GM21390 (cell line): ENCODE data around the gene PDPK1.
A peak's percentile ranks its signal among the peaks of the same experiment; 100 is the strongest.
"Not testable (repeated sequence)": the region's sequence is repeated elsewhere in the genome, so short reads cannot be mapped to it uniquely, and the experiment has no call there.

Experiments used
- ATAC-seq: cut with Tn5 transposase; IDR thresholded peaks from one replicate; pipeline ENCODE4 v1.9.1; 2021; ENCODE audit not compliant: unreplicated experiment

The PDPK1 gene

DNA sequence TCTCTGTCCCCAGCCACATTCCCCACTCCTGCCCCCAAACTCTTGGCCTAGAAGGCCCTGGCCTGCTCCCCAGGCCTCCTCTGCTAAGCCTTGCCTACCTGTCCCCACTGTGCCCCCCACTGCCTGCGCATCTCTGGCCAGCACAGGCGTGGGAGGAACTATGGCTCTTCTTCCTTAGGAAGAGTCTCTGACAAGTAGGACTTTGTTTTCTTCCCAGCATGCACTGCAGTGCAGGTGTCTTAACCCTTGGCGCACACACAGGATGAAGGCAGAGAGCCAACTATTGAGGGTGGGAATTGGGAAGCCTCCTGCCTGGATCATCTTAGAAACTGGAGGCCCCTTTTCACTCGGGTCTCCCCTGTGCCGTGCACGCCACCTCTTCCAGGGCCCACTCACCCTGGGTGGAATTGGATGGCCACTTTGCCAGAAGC is 14.0 kb upstream of the PDPK1 start:
- ATAC-seq: no peak

GRCh38 chr16:2524339-2524938 is 13.4 kb upstream of the PDPK1 start:
- ATAC-seq: no peak

- ATAC-seq: no peak
Measured at GRCh38 chr16:2526135-2526534, 11.7 kb upstream of the PDPK1 start.

- no peak for ATAC-seq
Measured at GRCh38 chr16:2527071-2527783, 10.6 kb upstream of the PDPK1 start.

DNA sequence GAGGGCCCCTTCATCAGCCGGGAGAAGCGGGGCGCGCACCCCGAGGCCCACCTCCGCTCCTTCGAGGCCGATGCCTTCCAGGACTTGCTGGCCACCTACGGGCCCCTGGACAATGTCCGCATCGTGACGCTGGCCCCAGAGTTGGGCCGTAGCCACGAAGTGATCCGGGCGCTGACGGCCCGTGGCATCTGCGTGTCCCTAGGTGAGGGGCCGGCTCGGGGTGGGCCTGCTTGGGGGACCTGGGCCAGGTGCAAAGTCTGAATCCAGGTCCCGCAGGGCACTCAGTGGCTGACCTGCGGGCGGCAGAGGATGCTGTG is 10.1 kb upstream of the PDPK1 start:
- no peak for ATAC-seq

DNA sequence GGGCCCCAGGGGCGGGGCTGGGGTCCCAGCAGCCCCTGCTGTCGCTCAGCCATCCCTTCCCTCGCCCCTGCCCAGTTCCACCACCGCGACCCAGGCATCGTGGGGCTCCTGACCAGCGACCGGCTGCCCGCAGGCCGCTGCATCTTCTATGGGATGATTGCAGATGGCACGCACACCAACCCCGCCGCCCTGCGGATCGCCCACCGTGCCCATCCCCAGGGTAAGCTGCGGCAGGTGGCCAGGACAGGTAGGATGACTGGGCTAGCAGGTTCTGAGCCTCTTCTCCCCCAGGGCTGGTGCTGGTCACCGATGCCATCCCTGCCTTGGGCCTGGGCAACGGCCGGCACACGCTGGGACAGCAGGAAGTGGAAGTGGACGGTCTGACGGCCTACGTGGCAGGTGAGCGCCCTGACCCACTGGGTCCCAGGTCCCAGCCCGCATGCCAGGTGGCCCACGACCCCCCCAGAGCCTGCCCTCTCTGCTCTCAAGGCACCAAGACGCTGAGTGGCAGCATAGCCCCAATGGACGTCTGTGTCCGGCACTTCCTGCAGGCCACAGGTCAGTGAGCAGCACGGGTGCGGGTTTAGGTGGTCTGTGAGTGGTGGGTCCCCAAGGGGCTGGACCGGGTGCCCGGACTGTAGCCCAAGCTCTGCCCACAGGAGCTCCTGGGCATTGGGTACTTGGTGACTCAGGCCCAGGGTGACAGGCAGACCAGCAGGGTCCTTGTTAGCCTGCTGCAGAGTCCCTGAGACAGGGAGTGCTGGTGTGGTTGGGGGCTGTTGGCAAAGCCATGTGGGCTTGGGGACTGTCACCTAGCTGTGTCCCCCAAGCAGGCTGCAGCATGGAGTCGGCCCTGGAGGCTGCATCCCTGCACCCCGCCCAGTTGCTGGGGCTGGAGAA is 9.4 kb upstream of the PDPK1 start:
- ATAC-seq: no peak

GRCh38 chr16:2529061-2529931 is 8.5 kb upstream of the PDPK1 start:
- ATAC-seq: no peak

DNA sequence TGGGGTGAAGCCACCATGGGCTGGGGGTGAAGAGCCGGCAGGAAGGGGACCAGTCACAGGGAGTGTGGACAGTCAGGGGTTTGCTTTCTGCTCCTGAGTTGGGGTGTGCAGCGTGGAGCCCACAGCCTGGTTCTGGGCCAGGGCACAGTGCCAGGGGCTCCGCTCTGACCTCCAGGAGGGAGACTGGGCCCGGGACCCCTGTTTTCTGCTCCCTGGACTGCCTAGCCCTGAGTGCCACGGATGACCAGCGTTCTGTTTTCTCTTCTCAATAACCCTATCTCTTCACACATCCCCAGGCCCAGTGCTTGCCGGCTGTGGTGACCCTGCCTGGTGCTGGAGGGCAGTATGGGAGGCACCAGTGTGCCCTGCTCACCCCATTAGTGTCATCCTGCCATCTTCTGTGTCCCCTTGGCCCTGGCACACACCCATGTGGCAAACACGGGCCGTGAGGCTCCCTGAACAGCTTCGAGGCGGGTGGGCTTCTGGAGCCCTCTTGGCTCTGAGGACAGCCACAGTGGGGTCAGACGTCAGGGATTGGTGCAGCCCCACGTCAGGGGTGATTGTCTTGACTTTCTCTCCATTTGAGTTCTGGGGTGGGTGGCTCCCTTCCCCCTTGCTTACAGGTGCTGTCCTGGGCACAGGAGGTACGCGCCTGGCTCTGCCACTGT is 7.7 kb upstream of the PDPK1 start:
- no peak for ATAC-seq

GRCh38 chr16:2530629-2531318 is 7.0 kb upstream of the PDPK1 start:
- no peak for ATAC-seq

- ATAC-seq: no peak
Measured at GRCh38 chr16:2531371-2531695, 6.5 kb upstream of the PDPK1 start, which contains the start of gene CEMP1. TSS of gene CEMP1 (minus strand) at chr16:2531408. CDS start at chr16:2531073, 335 bp downstream.

- ATAC-seq: peak; percentile 75
Measured at GRCh38 chr16:2531696-2532493, 5.9 kb upstream of the PDPK1 start.

- peak; percentile 29 for ATAC-seq
Measured at GRCh38 chr16:2532494-2533141, 5.2 kb upstream of the PDPK1 start.

DNA sequence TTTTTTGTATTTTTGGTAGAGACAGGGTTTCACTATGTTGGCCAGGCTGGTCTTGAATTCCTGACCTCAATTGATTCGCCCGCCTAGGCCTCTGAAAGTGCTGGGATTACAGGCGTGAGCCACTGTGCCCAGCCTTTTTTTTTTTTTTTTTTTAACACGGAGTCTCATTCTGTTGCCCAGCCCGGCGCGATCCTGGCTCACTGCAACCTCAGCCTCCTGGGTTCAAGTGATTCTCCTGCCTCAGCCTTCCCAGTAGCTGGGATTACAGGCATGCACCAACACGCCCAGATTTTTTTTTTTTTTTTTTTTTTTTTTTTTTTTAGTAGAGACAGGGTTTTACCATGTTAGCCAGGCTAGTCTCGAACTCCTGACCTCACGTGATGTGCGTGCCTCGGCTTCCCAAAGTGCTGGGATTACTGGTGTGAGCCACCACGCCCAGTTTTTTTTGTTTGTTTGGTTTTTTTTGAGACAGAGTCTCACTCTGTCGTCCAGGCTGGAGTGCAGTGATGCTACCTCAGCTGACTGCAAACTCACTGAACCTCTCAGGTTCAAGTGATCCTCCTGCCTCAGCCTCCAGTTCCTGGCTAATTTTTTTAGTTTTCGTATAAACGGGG is 4.6 kb upstream of the PDPK1 start:
- not testable (repeated sequence) for ATAC-seq

DNA sequence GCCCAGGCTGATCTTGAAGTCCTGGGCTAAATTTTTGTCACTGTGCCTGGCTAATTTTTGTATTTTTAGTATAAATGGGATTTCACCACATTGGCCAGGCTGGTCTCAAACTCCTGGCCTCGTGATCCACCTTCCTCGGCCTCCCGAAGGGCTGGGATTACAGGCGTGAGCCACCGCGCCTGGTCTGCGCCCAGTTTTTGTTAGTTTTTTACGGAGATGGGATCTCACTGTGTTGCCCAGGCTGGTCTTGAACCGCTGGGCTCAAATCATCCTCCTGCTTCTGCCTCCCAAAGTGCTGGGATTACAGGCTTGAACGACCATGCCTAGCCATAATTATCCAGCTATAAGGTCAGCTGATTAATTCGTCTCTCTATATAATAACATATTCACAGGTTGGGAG is 3.9 kb upstream of the PDPK1 start:
- no peak for ATAC-seq

- not testable (repeated sequence) for ATAC-seq
Measured at GRCh38 chr16:2534335-2534734, 3.5 kb upstream of the PDPK1 start.

GRCh38 chr16:2535625-2536013 is 2.2 kb upstream of the PDPK1 start:
- ATAC-seq: no peak

GRCh38 chr16:2539192-2539844 is 1.5 kb downstream of the PDPK1 start:
- ATAC-seq: not testable (repeated sequence)
